Measurements from ENCODE around the gene HIP1R. TPM values are rescaled to one million over a fixed set of nuclear protein-coding genes. Genes with fewer than 3 reads are reported as not detected.

The HIP1R gene
- total RNA-seq, 1 donor from 2014 or later = 26.6 TPM

GRCh38 chr12:122909442-122910288, 74.4 kb downstream of the HIP1R start:
- peaks cover 21% of the 10 kb centered on the region for H3K27me3 Mint-ChIP-seq (ENCODE audit: insufficient read depth)
- H3K27ac Mint-ChIP-seq = no peak overlapping the region
- peaks cover 2% of the 10 kb centered on the region for H3K36me3 Mint-ChIP-seq (ENCODE audit: low read depth)
- H3K4me1 Mint-ChIP-seq (ENCODE audit: low read depth) = no peaks in the 10 kb centered on the region
- no peak for DNase-seq (ENCODE audit: low spot score)
- H3K9me3 Mint-ChIP-seq = no peaks in the 10 kb centered on the region
- intact Hi-C loops (cut with micrococcal nuclease) = no loop called here
- H3K4me3 Mint-ChIP-seq = no peak overlapping the region

Other genes with a start within 250 kb of the HIP1R start
- 0.52 and 0.61 TPM in 2 replicates for gene HCAR2, start 132.1 kb upstream of the HIP1R start, total RNA-seq
- gene HCAR3, start 118.6 kb upstream of the HIP1R start, total RNA-seq = 0.62 and 0.66 TPM in 2 replicates
- 7.6 and 8.6 TPM in 2 replicates for gene HCAR1, start 104.6 kb upstream of the HIP1R start, total RNA-seq
- 87.6 and 88.7 TPM in 2 replicates for gene DENR, start 82.6 kb upstream of the HIP1R start, total RNA-seq
- 0.93 and 1.3 TPM in 2 replicates for gene CCDC62, start 60.9 kb upstream of the HIP1R start, total RNA-seq
- 12.7 and 14.3 TPM in 2 replicates for gene VPS37B, start 60.7 kb downstream of the HIP1R start, total RNA-seq
- 3.8 and 4.4 TPM in 2 replicates for gene ABCB9, start 131.0 kb downstream of the HIP1R start, total RNA-seq
- 18.0 and 22.1 TPM in 2 replicates for gene OGFOD2, start 139.8 kb downstream of the HIP1R start, total RNA-seq
- 154 and 155 TPM in 2 replicates for gene ARL6IP4, start 145.2 kb downstream of the HIP1R start, total RNA-seq